ENCODE results near the gene AWAT1.

AWAT1 gene

DNA sequence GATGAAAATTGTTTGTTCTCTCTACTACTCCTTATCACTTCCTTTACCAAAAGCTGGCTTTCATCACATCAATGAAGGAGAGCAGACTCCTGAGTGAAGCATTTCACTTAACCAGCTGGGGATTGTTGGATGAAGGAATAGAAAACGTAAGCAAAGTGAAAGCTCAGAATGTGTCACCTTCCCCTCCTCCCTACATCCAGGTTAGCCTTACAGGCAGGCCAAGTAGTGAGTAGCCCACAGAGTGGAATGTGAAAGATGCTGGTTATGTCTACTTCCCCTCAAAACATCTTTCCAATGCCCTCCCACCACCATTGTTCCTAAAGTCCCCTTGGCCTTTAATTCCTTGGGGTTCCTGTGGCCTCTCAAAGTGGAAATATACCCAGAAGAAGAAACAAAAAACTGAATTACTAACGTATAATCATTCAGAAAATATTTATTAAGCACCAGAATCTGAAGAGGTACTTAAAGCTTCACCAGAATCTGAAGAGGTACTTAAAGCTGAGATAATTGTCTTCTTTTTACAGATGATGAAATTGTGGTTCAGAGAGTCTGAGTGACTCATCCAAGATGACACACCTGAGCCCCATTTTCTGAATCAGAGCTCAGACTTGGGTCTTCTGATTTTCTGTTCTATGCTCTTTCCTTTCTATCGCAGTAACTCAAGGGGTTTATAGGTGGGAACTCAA, 19.1 kb downstream of the AWAT1 start (continued):
- no peak for TF ChIP-seq OSR1 (CRISPR knock-in tag; IDR thresholded peaks at IDR 0.05)
- no peak for TF ChIP-seq ZNF565 (CRISPR knock-in tag; conservative IDR thresholded peaks at IDR 0.05; ENCODE audit: low read depth)
- TF ChIP-seq, protein P1, sequence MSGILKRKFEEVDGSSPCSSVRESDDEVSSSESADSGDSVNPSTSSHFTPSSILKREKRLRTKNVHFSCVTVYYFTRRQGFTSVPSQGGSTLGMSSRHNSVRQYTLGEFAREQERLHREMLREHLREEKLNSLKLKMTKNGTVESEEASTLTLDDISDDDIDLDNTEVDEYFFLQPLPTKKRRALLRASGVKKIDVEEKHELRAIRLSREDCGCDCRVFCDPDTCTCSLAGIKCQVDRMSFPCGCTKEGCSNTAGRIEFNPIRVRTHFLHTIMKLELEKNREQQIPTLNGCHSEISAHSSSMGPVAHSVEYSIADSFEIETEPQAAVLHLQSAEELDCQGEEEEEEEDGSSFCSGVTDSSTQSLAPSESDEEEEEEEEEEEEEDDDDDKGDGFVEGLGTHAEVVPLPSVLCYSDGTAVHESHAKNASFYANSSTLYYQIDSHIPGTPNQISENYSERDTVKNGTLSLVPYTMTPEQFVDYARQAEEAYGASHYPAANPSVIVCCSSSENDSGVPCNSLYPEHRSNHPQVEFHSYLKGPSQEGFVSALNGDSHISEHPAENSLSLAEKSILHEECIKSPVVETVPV (CRISPR knock-in tag; IDR thresholded peaks at IDR 0.05) = no peak
- no peak for TF ChIP-seq GLIS3 (CRISPR knock-in tag; IDR thresholded peaks at IDR 0.05)
- TF ChIP-seq ZFP3 (CRISPR knock-in tag; IDR thresholded peaks at IDR 0.05) = no peak
- no peak for TF ChIP-seq ZFP30 (CRISPR knock-in tag; IDR thresholded peaks at IDR 0.05)

DNA sequence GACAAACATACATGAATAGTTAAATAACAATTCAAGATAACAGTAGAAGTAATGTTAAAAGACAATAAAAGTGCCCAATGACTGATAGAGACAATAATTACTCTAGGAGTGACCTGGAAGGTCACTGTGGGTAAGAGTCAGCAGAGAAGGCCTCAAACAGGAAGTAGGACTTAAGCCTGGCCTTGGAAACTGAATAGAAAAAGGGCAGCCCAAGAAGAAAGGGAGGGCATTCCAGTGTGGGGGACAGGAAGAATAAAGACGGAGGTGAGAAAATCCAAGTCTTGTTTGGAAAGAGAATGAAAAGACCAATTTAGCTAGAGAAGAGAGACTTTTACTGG, 19.6 kb downstream of the AWAT1 start:
- ATAC-seq = no peak
- TF ChIP-seq, protein P2, sequence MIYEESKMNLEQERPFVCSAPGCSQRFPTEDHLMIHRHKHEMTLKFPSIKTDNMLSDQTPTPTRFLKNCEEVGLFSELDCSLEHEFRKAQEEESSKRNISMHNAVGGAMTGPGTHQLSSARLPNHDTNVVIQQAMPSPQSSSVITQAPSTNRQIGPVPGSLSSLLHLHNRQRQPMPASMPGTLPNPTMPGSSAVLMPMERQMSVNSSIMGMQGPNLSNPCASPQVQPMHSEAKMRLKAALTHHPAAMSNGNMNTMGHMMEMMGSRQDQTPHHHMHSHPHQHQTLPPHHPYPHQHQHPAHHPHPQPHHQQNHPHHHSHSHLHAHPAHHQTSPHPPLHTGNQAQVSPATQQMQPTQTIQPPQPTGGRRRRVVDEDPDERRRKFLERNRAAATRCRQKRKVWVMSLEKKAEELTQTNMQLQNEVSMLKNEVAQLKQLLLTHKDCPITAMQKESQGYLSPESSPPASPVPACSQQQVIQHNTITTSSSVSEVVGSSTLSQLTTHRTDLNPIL (CRISPR knock-in tag; IDR thresholded peaks at IDR 0.05; ENCODE audit: low read depth) = no peak
- TF ChIP-seq PPARA (CRISPR knock-in tag; IDR thresholded peaks at IDR 0.05; ENCODE audit: borderline replicate concordance) (no peak), ARNTL (CRISPR knock-in tag; IDR thresholded peaks at IDR 0.05; ENCODE audit: borderline replicate concordance, low read depth) (no peak), BACH2 (CRISPR knock-in tag; IDR thresholded peaks at IDR 0.05; ENCODE audit: borderline replicate concordance) (no peak), TOX (CRISPR knock-in tag; IDR thresholded peaks at IDR 0.05; ENCODE audit: borderline replicate concordance) (no peak), ESRRG (CRISPR knock-in tag; IDR thresholded peaks at IDR 0.05) (no peak), GLIS3 (CRISPR knock-in tag; IDR thresholded peaks at IDR 0.05) (no peak)
- TF ChIP-seq, protein P1 (CRISPR knock-in tag; IDR thresholded peaks at IDR 0.05) = no peak
- TF ChIP-seq, protein P3, sequence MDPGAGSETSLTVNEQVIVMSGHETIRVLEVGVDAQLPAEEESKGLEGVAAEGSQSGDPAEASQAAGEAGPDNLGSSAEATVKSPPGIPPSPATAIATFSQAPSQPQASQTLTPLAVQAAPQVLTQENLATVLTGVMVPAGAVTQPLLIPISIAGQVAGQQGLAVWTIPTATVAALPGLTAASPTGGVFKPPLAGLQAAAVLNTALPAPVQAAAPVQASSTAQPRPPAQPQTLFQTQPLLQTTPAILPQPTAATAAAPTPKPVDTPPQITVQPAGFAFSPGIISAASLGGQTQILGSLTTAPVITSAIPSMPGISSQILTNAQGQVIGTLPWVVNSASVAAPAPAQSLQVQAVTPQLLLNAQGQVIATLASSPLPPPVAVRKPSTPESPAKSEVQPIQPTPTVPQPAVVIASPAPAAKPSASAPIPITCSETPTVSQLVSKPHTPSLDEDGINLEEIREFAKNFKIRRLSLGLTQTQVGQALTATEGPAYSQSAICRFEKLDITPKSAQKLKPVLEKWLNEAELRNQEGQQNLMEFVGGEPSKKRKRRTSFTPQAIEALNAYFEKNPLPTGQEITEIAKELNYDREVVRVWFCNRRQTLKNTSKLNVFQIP (CRISPR knock-in tag; IDR thresholded peaks at IDR 0.05; ENCODE audit: borderline replicate concordance, low read depth) = no peak
- TF ChIP-seq, protein P4, sequence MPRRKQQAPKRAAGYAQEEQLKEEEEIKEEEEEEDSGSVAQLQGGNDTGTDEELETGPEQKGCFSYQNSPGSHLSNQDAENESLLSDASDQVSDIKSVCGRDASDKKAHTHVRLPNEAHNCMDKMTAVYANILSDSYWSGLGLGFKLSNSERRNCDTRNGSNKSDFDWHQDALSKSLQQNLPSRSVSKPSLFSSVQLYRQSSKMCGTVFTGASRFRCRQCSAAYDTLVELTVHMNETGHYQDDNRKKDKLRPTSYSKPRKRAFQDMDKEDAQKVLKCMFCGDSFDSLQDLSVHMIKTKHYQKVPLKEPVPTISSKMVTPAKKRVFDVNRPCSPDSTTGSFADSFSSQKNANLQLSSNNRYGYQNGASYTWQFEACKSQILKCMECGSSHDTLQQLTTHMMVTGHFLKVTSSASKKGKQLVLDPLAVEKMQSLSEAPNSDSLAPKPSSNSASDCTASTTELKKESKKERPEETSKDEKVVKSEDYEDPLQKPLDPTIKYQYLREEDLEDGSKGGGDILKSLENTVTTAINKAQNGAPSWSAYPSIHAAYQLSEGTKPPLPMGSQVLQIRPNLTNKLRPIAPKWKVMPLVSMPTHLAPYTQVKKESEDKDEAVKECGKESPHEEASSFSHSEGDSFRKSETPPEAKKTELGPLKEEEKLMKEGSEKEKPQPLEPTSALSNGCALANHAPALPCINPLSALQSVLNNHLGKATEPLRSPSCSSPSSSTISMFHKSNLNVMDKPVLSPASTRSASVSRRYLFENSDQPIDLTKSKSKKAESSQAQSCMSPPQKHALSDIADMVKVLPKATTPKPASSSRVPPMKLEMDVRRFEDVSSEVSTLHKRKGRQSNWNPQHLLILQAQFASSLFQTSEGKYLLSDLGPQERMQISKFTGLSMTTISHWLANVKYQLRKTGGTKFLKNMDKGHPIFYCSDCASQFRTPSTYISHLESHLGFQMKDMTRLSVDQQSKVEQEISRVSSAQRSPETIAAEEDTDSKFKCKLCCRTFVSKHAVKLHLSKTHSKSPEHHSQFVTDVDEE (CRISPR knock-in tag; IDR thresholded peaks at IDR 0.05) = no peak

DNA sequence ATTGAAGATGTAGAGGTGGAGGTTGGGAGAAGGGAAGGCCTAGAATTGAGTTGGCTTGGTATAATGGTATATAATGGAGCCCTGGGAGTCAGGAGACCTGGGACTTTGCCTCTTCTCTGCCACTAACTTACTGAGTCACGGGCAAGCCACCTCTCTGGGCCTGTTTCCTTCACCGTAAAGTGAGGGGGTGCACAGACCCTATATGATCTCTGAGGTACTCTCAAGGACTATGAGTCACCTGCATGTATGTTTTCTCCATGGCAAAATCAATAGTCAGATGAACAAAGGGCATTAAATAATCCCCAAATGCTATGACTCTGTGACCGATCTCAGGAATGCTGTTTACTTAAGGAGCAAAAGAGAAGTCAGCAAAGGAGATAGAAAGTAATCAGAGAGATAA, 20.5 kb downstream of the AWAT1 start:
- no peak for TF ChIP-seq SNAI2 (CRISPR knock-in tag; IDR thresholded peaks at IDR 0.05)
- TF ChIP-seq PPARA (CRISPR knock-in tag; IDR thresholded peaks at IDR 0.05; ENCODE audit: borderline replicate concordance) = no peak
- no peak for TF ChIP-seq TOX (CRISPR knock-in tag; IDR thresholded peaks at IDR 0.05; ENCODE audit: borderline replicate concordance)
- TF ChIP-seq CSDC2 (CRISPR knock-in tag; IDR thresholded peaks at IDR 0.05) = no peak
- TF ChIP-seq RARB (CRISPR knock-in tag; IDR thresholded peaks at IDR 0.05) = no peak
- TF ChIP-seq ZC3H10 (CRISPR knock-in tag; IDR thresholded peaks at IDR 0.05) = no peak
- TF ChIP-seq GLIS3 (CRISPR knock-in tag; IDR thresholded peaks at IDR 0.05) = no peak
- no peak for TF ChIP-seq ARNTL (CRISPR knock-in tag; IDR thresholded peaks at IDR 0.05; ENCODE audit: borderline replicate concordance, low read depth)
- no peak for TF ChIP-seq TCF4 (CRISPR knock-in tag; IDR thresholded peaks at IDR 0.05; ENCODE audit: borderline replicate concordance)
- TF ChIP-seq, protein P3 (CRISPR knock-in tag; IDR thresholded peaks at IDR 0.05; ENCODE audit: borderline replicate concordance, low read depth) = no peak
- TF ChIP-seq ESRRG (CRISPR knock-in tag; IDR thresholded peaks at IDR 0.05) = no peak
- no peak for ATAC-seq

Data from SK-N-SH treated with all-trans-retinoic acid at 6 μM for 48 hours (cell line).